Measurements from ENCODE around the gene EPB41L5.

Gene EPB41L5

GRCh38 chr2:120094795-120095194, 81.9 kb downstream of the EPB41L5 start:
- H3K4me3 ChIP-seq (replicated peaks; ENCODE audit: low read depth, low read length), result no peak overlapping the region
- DNase-seq (ENCODE audit: extremely low read depth, low read depth), result no peak
- TF ChIP-seq CTCF (IDR thresholded peaks at IDR 0.05; ENCODE audit: low read depth, low read length, missing control alignments), result no peak

GRCh38 chr2:120100627-120101026, 87.8 kb downstream of the EPB41L5 start:
- DNase-seq (ENCODE audit: extremely low read depth, low read depth), result no peak
- no peak for TF ChIP-seq CTCF (IDR thresholded peaks at IDR 0.05; ENCODE audit: low read depth, low read length, missing control alignments)
- H3K4me3 ChIP-seq (replicated peaks; ENCODE audit: low read depth, low read length), result no peak overlapping the region

- no peak overlapping the region for H3K4me3 ChIP-seq (replicated peaks; ENCODE audit: low read depth, low read length)
- no peak for TF ChIP-seq CTCF (IDR thresholded peaks at IDR 0.05; ENCODE audit: low read depth, low read length, missing control alignments)
- DNase-seq (ENCODE audit: extremely low read depth, low read depth), result peak; percentile 19
These were observed 91.0 kb downstream of the EPB41L5 start for GRCh38 chr2:120103723-120104467.

GRCh38 chr2:120104772-120105171, 91.9 kb downstream of the EPB41L5 start:
- no peak overlapping the region for H3K4me3 ChIP-seq (replicated peaks; ENCODE audit: low read depth, low read length)
- TF ChIP-seq CTCF (IDR thresholded peaks at IDR 0.05; ENCODE audit: low read depth, low read length, missing control alignments), result no peak
- DNase-seq (ENCODE audit: extremely low read depth, low read depth), result no peak

GRCh38 chr2:120105360-120105759, 92.5 kb downstream of the EPB41L5 start:
- H3K4me3 ChIP-seq (replicated peaks; ENCODE audit: low read depth, low read length), result no peak overlapping the region
- TF ChIP-seq CTCF (IDR thresholded peaks at IDR 0.05; ENCODE audit: low read depth, low read length, missing control alignments), result no peak
- no peak for DNase-seq (ENCODE audit: extremely low read depth, low read depth)

- DNase-seq (ENCODE audit: extremely low read depth, low read depth), result no peak
- no peak overlapping the region for H3K4me3 ChIP-seq (replicated peaks; ENCODE audit: low read depth, low read length)
- no peak for TF ChIP-seq CTCF (IDR thresholded peaks at IDR 0.05; ENCODE audit: low read depth, low read length, missing control alignments)
These were observed 95.2 kb downstream of the EPB41L5 start for GRCh38 chr2:120108049-120108448.

- H3K4me3 ChIP-seq (replicated peaks; ENCODE audit: low read depth, low read length), result no peak overlapping the region
- DNase-seq (ENCODE audit: extremely low read depth, low read depth), result no peak
- no peak for TF ChIP-seq CTCF (IDR thresholded peaks at IDR 0.05; ENCODE audit: low read depth, low read length, missing control alignments)
These were observed 95.9 kb downstream of the EPB41L5 start for GRCh38 chr2:120108749-120109148.
